ENCODE measurements around the gene PERM1. TPM values are rescaled to one million over a fixed set of nuclear protein-coding genes. Genes with fewer than 3 reads are reported as not detected.

The PERM1 gene
- total RNA-seq, 1 donor from 2014 or later, result not detected

DNA sequence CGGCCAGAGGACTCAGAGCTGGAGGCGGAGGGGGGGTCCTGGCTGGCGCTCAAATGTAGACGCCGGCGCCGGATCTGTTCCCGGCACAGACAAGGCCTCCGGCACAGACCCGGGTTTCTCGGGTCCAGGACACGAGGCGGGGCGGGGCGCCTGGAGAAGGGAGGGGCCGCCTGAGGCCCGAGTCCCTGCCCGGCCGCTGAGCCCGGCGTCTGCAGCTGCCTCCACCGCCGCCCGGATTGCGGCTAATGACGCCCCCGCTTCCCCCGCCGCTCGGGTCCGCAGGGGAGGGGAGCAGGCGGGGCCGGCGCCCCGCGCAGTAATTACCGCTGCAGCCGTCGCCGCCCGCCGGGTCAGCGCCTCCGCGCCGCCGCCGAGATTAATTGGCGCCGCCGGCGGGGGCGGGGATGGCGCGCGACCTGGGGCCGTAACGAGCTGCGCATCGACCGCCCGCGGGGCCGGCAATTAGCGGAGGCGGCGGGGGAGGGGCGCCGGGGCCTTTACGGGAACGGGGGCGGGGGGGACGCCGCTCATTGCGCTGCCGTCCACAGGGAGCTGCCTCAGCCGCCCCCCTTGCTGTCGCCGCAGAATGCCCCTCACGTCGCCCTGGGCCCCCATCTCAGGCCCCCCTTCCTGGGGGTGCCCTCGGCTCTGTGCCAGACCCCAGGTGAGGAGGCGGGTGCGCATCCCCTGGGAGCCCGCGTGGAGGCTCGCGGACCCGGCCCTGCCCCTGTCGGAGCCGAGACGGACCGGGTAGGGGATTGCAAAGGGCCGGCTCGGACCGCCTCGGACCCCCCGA is 40.1 kb downstream of the PERM1 start:
- ATAC-seq, result peak; percentile 54
- peak; percentile 82 for DNase-seq (ENCODE audit: low spot score)
- intact Hi-C loops (cut with DNase I), result no loop called here

DNA sequence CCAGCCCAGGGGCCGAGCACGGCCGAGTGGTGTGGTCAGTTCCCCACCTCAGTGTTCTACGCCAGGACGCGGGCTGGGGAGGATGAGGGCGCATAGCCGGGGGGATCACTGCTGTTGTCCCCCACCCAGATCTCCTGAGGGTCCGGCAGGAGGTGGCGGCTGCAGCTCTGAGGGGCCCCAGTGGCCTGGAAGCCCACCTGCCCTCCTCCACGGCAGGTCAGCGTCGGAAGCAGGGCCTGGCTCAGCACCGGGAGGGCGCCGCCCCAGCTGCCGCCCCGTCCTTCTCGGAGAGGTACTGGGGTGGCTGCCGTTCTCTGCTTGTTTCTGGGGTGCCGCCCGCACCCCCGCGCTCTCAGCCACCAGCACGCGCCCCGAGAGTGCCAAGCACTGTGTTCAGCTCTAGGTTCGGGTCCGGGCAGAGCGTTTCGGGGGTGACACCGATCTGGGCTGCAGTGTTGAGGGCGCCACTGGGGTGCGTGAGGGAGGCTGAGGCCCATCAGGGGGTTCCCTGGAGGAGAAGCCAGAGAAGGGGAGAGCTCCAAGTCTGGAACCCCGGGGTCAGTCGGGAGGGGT is 40.8 kb downstream of the PERM1 start:
- ATAC-seq (no peak), DNase-seq (ENCODE audit: low spot score) (no peak)
- intact Hi-C loops (cut with DNase I), result no loop called here

GRCh38 chr1:940107-941014 is 41.5 kb downstream of the PERM1 start:
- intact Hi-C loops (cut with DNase I), result no loop called here
- DNase-seq (ENCODE audit: low spot score) (peak; percentile 73), ATAC-seq (peak; percentile 19)

GRCh38 chr1:939511-940106 is 42.3 kb downstream of the PERM1 start:
- ATAC-seq, result no peak

DNA sequence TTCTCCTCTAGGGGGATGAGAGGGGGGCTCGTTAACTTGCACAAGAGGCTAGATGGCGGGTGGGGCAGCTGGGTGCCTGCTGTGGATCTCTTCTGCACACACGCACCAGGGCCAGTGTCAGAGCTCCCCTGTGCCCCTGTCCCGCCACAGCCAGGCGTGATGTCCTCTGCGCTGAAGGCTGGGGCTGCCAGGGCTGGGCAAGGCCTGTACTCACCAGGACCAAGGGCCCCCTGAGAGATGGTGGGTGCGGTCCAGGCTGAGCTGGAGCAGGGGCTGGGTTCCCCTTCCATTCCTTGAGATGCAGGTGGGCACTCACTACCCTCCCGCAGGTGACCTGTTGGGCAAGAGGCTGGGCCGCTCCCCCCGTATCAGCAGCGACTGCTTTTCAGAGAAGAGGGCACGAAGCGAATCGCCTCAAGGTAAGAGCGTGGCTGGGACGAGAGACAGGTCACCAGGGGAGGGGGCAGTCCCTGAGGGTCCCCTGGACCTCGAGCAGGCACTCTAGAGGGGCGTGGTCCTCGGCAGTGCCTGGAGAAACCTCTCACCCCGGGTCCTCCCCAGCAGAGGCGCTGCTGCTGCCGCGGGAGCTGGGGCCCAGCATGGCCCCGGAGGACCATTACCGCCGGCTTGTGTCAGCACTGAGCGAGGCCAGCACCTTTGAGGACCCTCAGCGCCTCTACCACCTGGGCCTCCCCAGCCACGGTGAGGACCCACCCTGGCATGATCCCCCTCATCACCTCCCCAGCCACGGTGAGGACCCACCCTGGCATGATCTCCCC is 43.0 kb downstream of the PERM1 start:
- ATAC-seq (no peak), DNase-seq (ENCODE audit: low spot score) (no peak)
- intact Hi-C loops (cut with DNase I), result no loop called here

More at GRCh38 chr1:939511-940106, 42.3 kb downstream of the PERM1 start:
- intact Hi-C loops (cut with DNase I), result no loop called here
- no peak for DNase-seq (ENCODE audit: low spot score)

- ATAC-seq (peak; percentile 8), DNase-seq (ENCODE audit: low spot score) (no peak)
- intact Hi-C loops (cut with DNase I), result no loop called here
These were observed 43.7 kb downstream of the PERM1 start for GRCh38 chr1:938088-938683.

GRCh38 chr1:937521-937920 is 44.4 kb downstream of the PERM1 start:
- intact Hi-C loops (cut with DNase I), result no loop called here
- ATAC-seq, result no peak
- DNase-seq (ENCODE audit: low spot score), result no peak

DNA sequence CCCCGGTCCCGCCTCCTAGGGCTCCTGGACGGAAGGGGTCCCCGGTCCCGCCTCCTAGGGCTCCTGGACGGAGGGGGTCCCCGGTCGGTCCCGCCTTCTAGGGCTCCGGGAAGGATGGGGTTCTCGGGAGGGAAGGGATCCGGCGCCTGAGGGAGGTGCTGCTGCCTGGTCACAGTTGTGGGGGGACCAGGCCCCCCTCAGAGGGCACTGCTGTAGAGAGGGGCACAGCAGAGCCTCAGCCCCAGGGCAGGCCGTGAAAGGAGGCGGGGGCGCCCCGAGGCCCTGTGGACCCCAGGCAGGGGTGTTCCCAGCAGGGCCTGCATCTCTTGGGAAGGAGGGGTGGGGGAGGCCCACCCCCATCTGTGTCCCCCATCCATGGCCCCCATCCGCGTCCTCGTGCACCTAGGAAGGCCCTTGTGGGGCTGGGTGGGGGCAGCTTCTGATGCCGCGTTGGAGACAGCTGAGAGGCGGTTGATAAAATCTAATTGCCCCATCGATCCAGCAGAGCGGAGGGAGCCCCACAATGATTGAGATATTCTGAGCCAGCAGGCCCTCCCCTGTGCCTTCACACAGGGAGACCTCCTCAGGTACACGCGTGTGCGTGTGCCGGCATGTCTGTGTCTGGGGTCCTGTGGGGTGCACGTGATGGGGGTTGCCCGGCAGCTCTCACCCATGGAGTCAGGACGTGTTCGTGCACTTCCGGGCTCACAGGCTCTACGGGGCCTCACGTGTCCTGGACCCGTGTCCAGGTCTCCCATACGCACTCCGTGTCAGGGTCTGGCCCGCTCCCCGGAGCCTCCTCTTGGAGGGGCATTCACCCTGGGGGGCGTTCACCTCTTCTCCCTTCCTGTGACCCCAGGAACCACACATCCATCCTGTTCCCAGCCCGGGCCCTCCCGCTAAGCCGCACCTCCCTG is 45.3 kb downstream of the PERM1 start:
- intact Hi-C loops (cut with DNase I), result no loop called here
- ATAC-seq (no peak), DNase-seq (ENCODE audit: low spot score) (no peak)

GRCh38 chr1:935751-936231 is 46.1 kb downstream of the PERM1 start:
- ATAC-seq (no peak), DNase-seq (ENCODE audit: low spot score) (no peak)
- intact Hi-C loops (cut with DNase I), result no loop called here

DNA sequence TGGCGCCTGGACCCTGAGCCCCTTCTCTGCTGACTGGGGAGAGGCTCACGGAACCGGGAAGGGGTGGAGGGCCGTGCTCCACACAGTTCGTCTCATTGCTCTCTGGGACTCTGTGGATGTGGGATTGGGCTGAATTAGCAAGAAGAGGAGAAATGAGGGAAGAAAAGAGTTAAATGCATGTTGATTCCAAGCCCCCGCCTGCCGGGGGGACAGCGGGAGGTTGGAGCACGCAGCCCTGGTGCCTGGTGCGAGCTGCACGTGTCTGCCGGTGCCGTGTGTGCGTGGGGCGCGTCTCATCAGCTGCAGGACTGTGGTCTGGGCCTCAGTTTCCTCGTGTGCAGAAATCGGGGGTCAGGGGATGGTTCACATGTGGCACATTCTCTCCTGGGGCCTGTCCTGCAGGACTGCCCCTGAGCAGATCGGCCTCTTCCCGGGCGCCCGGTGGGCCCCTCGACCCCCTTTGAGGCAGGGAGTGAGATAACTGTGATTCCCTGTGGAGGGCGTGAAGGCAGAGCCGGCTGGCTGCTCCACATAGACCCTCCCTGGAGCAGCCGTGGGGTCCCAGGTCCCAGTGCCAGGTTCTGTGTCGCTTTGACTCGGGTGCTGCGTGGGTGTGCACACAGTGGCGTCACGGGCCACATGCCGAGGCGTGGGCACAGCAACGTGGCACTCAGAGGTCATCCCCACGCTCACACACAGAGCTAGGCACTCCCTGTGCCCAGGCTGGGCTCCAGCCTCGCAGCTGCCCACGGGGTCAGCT is 46.7 kb downstream of the PERM1 start:
- intact Hi-C loops (cut with DNase I), result no loop called here
- ATAC-seq, result no peak
- no peak for DNase-seq (ENCODE audit: low spot score)

DNA sequence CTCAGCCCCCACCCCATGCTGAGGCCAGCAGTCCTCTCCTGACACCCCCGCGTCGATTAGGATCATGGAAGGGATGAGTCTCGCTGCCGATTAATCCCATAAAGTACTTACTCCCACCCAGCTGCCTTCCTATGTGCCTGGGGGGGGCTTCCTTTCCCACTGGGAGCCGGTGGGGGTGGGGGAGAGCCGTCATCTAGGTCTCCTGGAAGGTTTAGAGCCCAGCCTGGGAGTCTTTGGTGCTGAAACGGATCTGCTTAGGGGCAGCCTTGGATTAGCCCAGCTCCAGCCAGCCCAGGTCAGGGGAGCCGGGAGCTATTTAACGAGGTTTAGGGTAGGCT is 48.3 kb downstream of the PERM1 start:
- ATAC-seq, result no peak
- DNase-seq (ENCODE audit: low spot score), result no peak
- intact Hi-C loops (cut with DNase I), result no loop called here

- intact Hi-C loops (cut with DNase I), result no loop called here
- DNase-seq (ENCODE audit: low spot score) (no peak), ATAC-seq (no peak)
These were observed 48.9 kb downstream of the PERM1 start for GRCh38 chr1:932776-933602.

- no peak for ATAC-seq
- intact Hi-C loops (cut with DNase I), result no loop called here
- no peak for DNase-seq (ENCODE audit: low spot score)
These were observed 49.8 kb downstream of the PERM1 start for GRCh38 chr1:932173-932510.

- intact Hi-C loops (cut with DNase I), result no loop called here
- DNase-seq (ENCODE audit: low spot score) (no peak), ATAC-seq (no peak)
These were observed 50.3 kb downstream of the PERM1 start for GRCh38 chr1:931380-932172.

- no peak for DNase-seq (ENCODE audit: low spot score)
- intact Hi-C loops (cut with DNase I), result no loop called here
- ATAC-seq, result no peak
These were observed 51.2 kb downstream of the PERM1 start for GRCh38 chr1:930633-931138.

Measured in sciatic nerve (tissue), 2 donors.